Mesodermal cell (in vitro differentiated cells): ENCODE results near the gene LRRC63.
"Not testable (repeated sequence)": the region's sequence is repeated elsewhere in the genome, so short reads cannot be mapped to it uniquely, and the experiment has no call there.

ENCODE experiments used
- H3K27ac ChIP-seq: 2 replicates; pipeline ENCODE4 v1.7.0; 2013; ENCODE audit warnings: mild to moderate bottlenecking, low read depth, low read length, moderate library complexity; ENCODE audit not compliant: severe bottlenecking
- H3K36me3 ChIP-seq: 2 replicates; pipeline ENCODE4 v1.7.1; 2013; ENCODE audit warnings: mild to moderate bottlenecking, low read length, moderate library complexity; ENCODE audit not compliant: control insufficient read depth, insufficient read depth
- H3K4me1 ChIP-seq: one replicate; pipeline ENCODE4 v1.7.1; 2013; ENCODE audit warnings: mild to moderate bottlenecking, low read length; ENCODE audit not compliant: insufficient read depth, control insufficient read depth, poor library complexity, severe bottlenecking
- H3K4me3 ChIP-seq: 2 replicates; pipeline ENCODE4 v1.7.0; 2013; ENCODE audit warnings: low read length, control low read depth, mild to moderate bottlenecking; ENCODE audit not compliant: insufficient read depth, poor library complexity, severe bottlenecking; ENCODE audit errors: extremely low read depth
- H3K9me3 ChIP-seq: 2 replicates; pipeline ENCODE4 v1.7.1; 2013; ENCODE audit warnings: mild to moderate bottlenecking, low read length, moderate library complexity; ENCODE audit not compliant: control insufficient read depth
- WGBS, 2 experiments: methylation state at CpG; one replicate each; pipeline ENCODE4 v1.1.5; 2013; ENCODE audit warnings: missing lambda C conversion rate in 2 of 2; ENCODE audit not compliant: insufficient coverage in 2 of 2; 5-methylcytosine and 5-hydroxymethylcytosine counted together

Gene LRRC63

GRCh38 chr13:46202966-46203365 is 8.8 kb upstream of the LRRC63 start:
- Histone ChIP-seq H3K4me1 (peaks cover 2% of the 10 kb centered on the region), H3K36me3 (no peaks in the 10 kb centered on the region), H3K27ac (no peak overlapping the region), H3K4me3 (no peak overlapping the region), H3K9me3 (no peaks in the 10 kb centered on the region)
- 92 to 96% methylated on average over 5 of the region's 5 CpGs for WGBS, 2 experiments

GRCh38 chr13:46206143-46206542 is 5.6 kb upstream of the LRRC63 start:
- no peaks in the 10 kb centered on the region for H3K9me3 ChIP-seq
- H3K4me3 ChIP-seq: no peak overlapping the region
- peaks cover 3% of the 10 kb centered on the region for H3K4me1 ChIP-seq
- no peaks in the 10 kb centered on the region for H3K36me3 ChIP-seq
- 70 to 86% methylated on average over 1 of the region's 1 CpG for WGBS, 2 experiments
- no peak overlapping the region for H3K27ac ChIP-seq

GRCh38 chr13:46207828-46208227 is 3.9 kb upstream of the LRRC63 start:
- Histone ChIP-seq H3K36me3 (no peaks in the 10 kb centered on the region), H3K4me1 (peaks cover 3% of the 10 kb centered on the region), H3K4me3 (no peak overlapping the region), H3K27ac (no peak overlapping the region), H3K9me3 (no peaks in the 10 kb centered on the region)
- 77% methylated on average over 7 of the region's 7 CpGs; no CpG with 5 or more reads in 1 of the 2 experiments for WGBS, 2 experiments

- Histone ChIP-seq H3K4me3 (peak overlapping the region; percentile 35), H3K4me1 (peaks cover 3% of the 10 kb centered on the region), H3K36me3 (no peaks in the 10 kb centered on the region), H3K9me3 (no peaks in the 10 kb centered on the region), H3K27ac (no peak overlapping the region)
- WGBS, 2 experiments: 90% methylated on average over 4 of the region's 6 CpGs
Measured at GRCh38 chr13:46210362-46211083, 1.2 kb upstream of the LRRC63 start.

GRCh38 chr13:46211116-46211482 is 629 bp upstream of the LRRC63 start:
- peak overlapping the region; percentile 35 for H3K4me3 ChIP-seq
- 85 to 92% methylated on average over 5 to 7 of the region's 9 CpGs for WGBS, 2 experiments

GRCh38 chr13:46213242-46213641 is 1.5 kb downstream of the LRRC63 start:
- WGBS, 2 experiments: 93 to 100% methylated on average over 1 to 3 of the region's 3 CpGs
- Histone ChIP-seq H3K27ac (no peak overlapping the region), H3K4me3 (no peak overlapping the region), H3K36me3 (no peaks in the 10 kb centered on the region), H3K9me3 (no peaks in the 10 kb centered on the region), H3K4me1 (no peaks in the 10 kb centered on the region)

More at GRCh38 chr13:46211116-46211482, 629 bp upstream of the LRRC63 start:
- Histone ChIP-seq H3K9me3 (no peaks in the 10 kb centered on the region), H3K27ac (no peak overlapping the region), H3K4me1 (peaks cover 3% of the 10 kb centered on the region), H3K36me3 (no peaks in the 10 kb centered on the region)

GRCh38 chr13:46214741-46215140 is 3.0 kb downstream of the LRRC63 start:
- not testable (repeated sequence) for H3K27ac ChIP-seq, H3K4me3 ChIP-seq, H3K9me3 ChIP-seq, H3K36me3 ChIP-seq, H3K4me1 ChIP-seq
- 80% methylated on average over 1 of the region's 1 CpG; no CpG with 5 or more reads in 1 of the 2 experiments for WGBS, 2 experiments

GRCh38 chr13:46220234-46220633 is 8.5 kb downstream of the LRRC63 start:
- WGBS, 2 experiments: 28% methylated on average over 2 of the region's 2 CpGs; no CpG with 5 or more reads in 1 of the 2 experiments
- H3K4me3 ChIP-seq, H3K27ac ChIP-seq, H3K4me1 ChIP-seq, H3K9me3 ChIP-seq, H3K36me3 ChIP-seq: not testable (repeated sequence)

- no peaks in the 10 kb centered on the region for H3K9me3 ChIP-seq
- WGBS, 2 experiments: 78 to 93% methylated on average over 2 of the region's 2 CpGs
Measured at GRCh38 chr13:46229251-46229650, 17.5 kb downstream of the LRRC63 start.

GRCh38 chr13:46232281-46232680 is 20.6 kb downstream of the LRRC63 start:
- H3K4me1 ChIP-seq: no peaks in the 10 kb centered on the region
- H3K27ac ChIP-seq: no peak overlapping the region
- no peaks in the 10 kb centered on the region for H3K36me3 ChIP-seq
- peaks cover 4% of the 10 kb centered on the region for H3K9me3 ChIP-seq
- no peak overlapping the region for H3K4me3 ChIP-seq
- WGBS, 2 experiments: no CpG with 5 or more reads among the region's 3 CpGs

More at GRCh38 chr13:46229251-46229650, 17.5 kb downstream of the LRRC63 start:
- no peak overlapping the region for H3K27ac ChIP-seq
- H3K4me3 ChIP-seq: no peak overlapping the region
- H3K4me1 ChIP-seq: no peaks in the 10 kb centered on the region
- H3K36me3 ChIP-seq: no peaks in the 10 kb centered on the region

- H3K4me3 ChIP-seq: no peak overlapping the region
- no peaks in the 10 kb centered on the region for H3K36me3 ChIP-seq
- H3K4me1 ChIP-seq: no peaks in the 10 kb centered on the region
- H3K9me3 ChIP-seq: peaks cover 4% of the 10 kb centered on the region
- H3K27ac ChIP-seq: no peak overlapping the region
- WGBS, 2 experiments: no CpG with 5 or more reads among the region's 1 CpG
Measured at GRCh38 chr13:46235286-46235685, 23.6 kb downstream of the LRRC63 start.
